Vagina (tissue), 2 donors: Measurements from ENCODE around the gene TP73. TPM values are rescaled to one million over a fixed set of nuclear protein-coding genes. Genes with fewer than 3 reads are reported as not detected.

Experiments
- DNase-seq, 2 donors: peaks; one replicate each; pipeline ENCODE4 v3.0.0-alpha.2; 2017; ENCODE audit errors: extremely low spot score in 2 of 2
- H3K27ac ChIP-seq: fragments of 200-600 bp; sonication (generic); one replicate; pipeline ENCODE4 v1.5.1; 2019
- H3K27me3 ChIP-seq: fragments of 200-600 bp; sonication (generic); one replicate; pipeline ENCODE4 v1.5.1; 2019
- H3K36me3 ChIP-seq, 2 donors: fragments of 200-600 bp; sonication (generic); one replicate each; pipeline ENCODE4 v1.5.1; 2017 to 2019
- H3K4me1 ChIP-seq: fragments of 200-600 bp; sonication (generic); one replicate; pipeline ENCODE4 v1.5.1; 2019
- H3K4me3 ChIP-seq, 2 donors: fragments of 200-600 bp; sonication (generic); 1 replicate in 1 of 2; 2 replicates in 1 of 2; pipeline ENCODE4 v1.5.1; 2016 to 2019
- H3K9me3 ChIP-seq: fragments of 200-600 bp; sonication (generic); one replicate; pipeline ENCODE4 v1.5.1; 2019
- POLR2A ChIP-seq, 2 donors: fragments of 450-650 bp; IDR thresholded peaks; one replicate each; pipeline ENCODE4 v1.6.1; 2017; ENCODE audit warnings: antibody characterized with exemption in 2 of 2, mild to moderate bottlenecking in 2 of 2, moderate library complexity in 2 of 2
- POLR2AphosphoS5 ChIP-seq, 2 donors: sonication (generic); formaldehyde crosslinking; IDR thresholded peaks; one replicate each; pipeline ENCODE4 v1.9.0; 2017; ENCODE audit warnings: antibody characterized with exemption in 2 of 2, mild to moderate bottlenecking in 2 of 2, low read depth in 1 of 2; ENCODE audit not compliant: insufficient read depth in 1 of 2
- intact Hi-C: fragments of 100-400 bp; cut with DNase I; formaldehyde crosslinking; loops from one replicate; pipeline ENCODE4 v1.15.1; 2023
- total RNA-seq: library from RNA; depleted of rRNA; stranded (reverse); fragments of >200 nt; gene quantifications from one replicate; pipeline ENCODE4 v1.2.3, GENCODE V29; 2016
- TF ChIP-seq, protein P1 (sequence below), 3 experiments: fragments of 450-650 bp in 2 of 3; fragments of 200-600 bp in 1 of 3; sonication (generic) in 1 of 3; IDR thresholded peaks; one replicate each; pipeline ENCODE4 v1.5.1; 2017 to 2019; ENCODE audit warnings: antibody characterized with exemption in 3 of 3, mild to moderate bottlenecking in 2 of 3, moderate library complexity in 2 of 3

Gene TP73
- total RNA-seq, 1 donor from 2014 or later = 8.1 TPM

DNA sequence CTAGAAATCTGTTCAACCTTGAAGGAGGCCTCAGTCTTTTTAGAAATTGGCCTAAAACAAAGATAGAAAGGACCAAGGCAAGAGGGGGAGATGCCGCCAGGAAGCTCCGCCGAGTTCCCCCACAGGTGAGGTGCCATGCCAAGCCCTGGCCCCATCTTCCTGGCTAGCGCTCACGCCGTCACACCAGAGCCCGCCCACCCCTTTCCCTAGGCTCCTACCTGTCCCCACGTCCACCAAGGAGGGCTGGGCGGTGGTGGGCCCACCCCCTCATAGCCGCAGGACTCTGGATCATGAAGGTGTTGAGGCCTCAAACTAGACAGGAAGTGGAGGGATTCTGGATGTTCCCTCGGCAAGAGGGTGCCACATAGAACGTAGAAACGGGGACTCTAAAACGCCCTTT lies 84.4 kb downstream of the TP73 start:
- Histone ChIP-seq H3K4me3 (no peak overlapping the region), H3K9me3 (no peaks in the 10 kb centered on the region), H3K36me3 (peaks cover 0 to 31% of the 10 kb centered on the region in 2 donors), H3K4me1 (no peaks in the 10 kb centered on the region), H3K27me3 (no peaks in the 10 kb centered on the region), H3K27ac (no peak overlapping the region)
- intact Hi-C loops = no loop called here
- TF ChIP-seq, protein P1, sequence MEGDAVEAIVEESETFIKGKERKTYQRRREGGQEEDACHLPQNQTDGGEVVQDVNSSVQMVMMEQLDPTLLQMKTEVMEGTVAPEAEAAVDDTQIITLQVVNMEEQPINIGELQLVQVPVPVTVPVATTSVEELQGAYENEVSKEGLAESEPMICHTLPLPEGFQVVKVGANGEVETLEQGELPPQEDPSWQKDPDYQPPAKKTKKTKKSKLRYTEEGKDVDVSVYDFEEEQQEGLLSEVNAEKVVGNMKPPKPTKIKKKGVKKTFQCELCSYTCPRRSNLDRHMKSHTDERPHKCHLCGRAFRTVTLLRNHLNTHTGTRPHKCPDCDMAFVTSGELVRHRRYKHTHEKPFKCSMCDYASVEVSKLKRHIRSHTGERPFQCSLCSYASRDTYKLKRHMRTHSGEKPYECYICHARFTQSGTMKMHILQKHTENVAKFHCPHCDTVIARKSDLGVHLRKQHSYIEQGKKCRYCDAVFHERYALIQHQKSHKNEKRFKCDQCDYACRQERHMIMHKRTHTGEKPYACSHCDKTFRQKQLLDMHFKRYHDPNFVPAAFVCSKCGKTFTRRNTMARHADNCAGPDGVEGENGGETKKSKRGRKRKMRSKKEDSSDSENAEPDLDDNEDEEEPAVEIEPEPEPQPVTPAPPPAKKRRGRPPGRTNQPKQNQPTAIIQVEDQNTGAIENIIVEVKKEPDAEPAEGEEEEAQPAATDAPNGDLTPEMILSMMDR (IDR thresholded peaks at IDR 0.05) = no peak
- TF ChIP-seq POLR2A (IDR thresholded peaks at IDR 0.05) = no peak
- no peak for TF ChIP-seq POLR2AphosphoS5 (IDR thresholded peaks at IDR 0.05; ENCODE audit: insufficient read depth in 1 of 2, low read depth in 1 of 2)
- DNase-seq = no peak

GRCh38 chr1:3738943-3739342 lies 86.6 kb downstream of the TP73 start:
- Histone ChIP-seq H3K9me3 (no peaks in the 10 kb centered on the region), H3K36me3 (peaks cover 0 to 46% of the 10 kb centered on the region in 2 donors), H3K27me3 (no peaks in the 10 kb centered on the region), H3K4me3 (no peak overlapping the region), H3K4me1 (no peaks in the 10 kb centered on the region), H3K27ac (no peak overlapping the region)
- DNase-seq = no peak
- TF ChIP-seq, protein P1 (IDR thresholded peaks at IDR 0.05) = no peak
- TF ChIP-seq POLR2AphosphoS5 (IDR thresholded peaks at IDR 0.05; ENCODE audit: insufficient read depth in 1 of 2, low read depth in 1 of 2) (no peak), POLR2A (IDR thresholded peaks at IDR 0.05) (no peak)
- intact Hi-C loops = no loop called here

DNA sequence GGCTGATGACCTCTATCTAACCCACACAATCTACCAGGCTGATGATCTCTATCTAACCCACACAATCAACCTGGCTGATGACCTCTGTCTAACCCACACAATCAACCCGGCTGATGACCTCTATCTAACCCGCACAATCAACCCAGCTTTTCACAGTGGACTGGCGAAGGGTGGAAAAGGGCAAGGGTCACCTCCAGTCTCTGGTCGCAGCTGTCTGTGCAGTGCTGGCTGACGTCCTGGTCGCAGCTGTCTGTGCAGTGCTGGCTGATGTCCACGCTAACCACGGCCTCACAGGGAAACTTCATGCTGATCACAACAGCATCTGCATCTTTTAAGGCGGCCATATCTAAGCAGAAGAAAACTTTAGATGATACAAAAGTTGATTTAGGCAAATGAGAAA lies 87.7 kb downstream of the TP73 start:
- H3K4me3 ChIP-seq = no peak overlapping the region
- DNase-seq = no peak
- peaks cover 7% of the 10 kb centered on the region for H3K4me1 ChIP-seq
- H3K9me3 ChIP-seq = no peaks in the 10 kb centered on the region
- H3K27ac ChIP-seq = no peak overlapping the region
- H3K36me3 ChIP-seq = peaks cover 0 to 46% of the 10 kb centered on the region in 2 donors
- intact Hi-C loops = no loop called here
- TF ChIP-seq, protein P1 (IDR thresholded peaks at IDR 0.05) = no peak
- TF ChIP-seq POLR2A (IDR thresholded peaks at IDR 0.05) (no peak), POLR2AphosphoS5 (IDR thresholded peaks at IDR 0.05; ENCODE audit: insufficient read depth in 1 of 2, low read depth in 1 of 2) (no peak)
- H3K27me3 ChIP-seq = no peaks in the 10 kb centered on the region

DNA sequence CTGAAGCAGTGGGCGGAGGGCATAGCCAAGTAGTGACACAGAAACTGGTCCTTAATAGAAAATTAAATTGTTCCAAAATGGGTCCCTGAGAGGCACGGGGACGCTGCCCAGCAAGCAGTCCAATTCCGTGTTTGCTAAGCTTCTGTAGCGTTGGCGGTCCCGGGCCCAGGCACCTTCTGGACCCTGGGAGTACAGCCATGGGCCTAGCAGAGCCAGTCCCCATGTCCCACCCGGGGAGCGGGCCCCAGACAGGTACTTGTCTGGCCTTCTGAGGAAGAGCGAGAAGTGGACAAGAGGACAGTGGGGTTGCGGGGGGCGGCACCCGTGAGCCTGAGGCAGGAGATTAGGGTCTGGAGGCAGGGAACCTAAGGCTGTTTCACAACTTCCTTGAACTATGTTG lies 88.4 kb downstream of the TP73 start:
- Histone ChIP-seq H3K9me3 (no peaks in the 10 kb centered on the region), H3K27ac (no peak overlapping the region), H3K4me3 (no peak overlapping the region), H3K4me1 (peaks cover 13% of the 10 kb centered on the region), H3K27me3 (no peaks in the 10 kb centered on the region), H3K36me3 (peaks cover 0 to 46% of the 10 kb centered on the region in 2 donors)
- no peak for DNase-seq
- intact Hi-C loops = no loop called here
- no peak for TF ChIP-seq POLR2A (IDR thresholded peaks at IDR 0.05)
- TF ChIP-seq, protein P1 (IDR thresholded peaks at IDR 0.05) = no peak
- no peak for TF ChIP-seq POLR2AphosphoS5 (IDR thresholded peaks at IDR 0.05; ENCODE audit: insufficient read depth in 1 of 2, low read depth in 1 of 2)

GRCh38 chr1:3741566-3742438 lies 89.5 kb downstream of the TP73 start:
- TF ChIP-seq POLR2AphosphoS5 (IDR thresholded peaks at IDR 0.05; ENCODE audit: insufficient read depth in 1 of 2, low read depth in 1 of 2) (no peak), POLR2A (IDR thresholded peaks at IDR 0.05) (no peak)
- TF ChIP-seq, protein P1 (IDR thresholded peaks at IDR 0.05) = no peak
- H3K4me3 ChIP-seq = no peak overlapping the region
- H3K27me3 ChIP-seq = no peaks in the 10 kb centered on the region
- no peaks in the 10 kb centered on the region for H3K9me3 ChIP-seq
- peaks cover 0 to 46% of the 10 kb centered on the region in 2 donors for H3K36me3 ChIP-seq
- no peak for DNase-seq
- H3K27ac ChIP-seq = no peak overlapping the region
- peaks cover 23% of the 10 kb centered on the region for H3K4me1 ChIP-seq
- intact Hi-C loops = no loop called here
